HCT116 (cell line): ENCODE measurements around the gene FAM78B. TPM values are rescaled to one million over a fixed set of nuclear protein-coding genes. Genes with fewer than 3 reads are reported as not detected.

ENCODE experiments used
- ATAC-seq: fragments of 200-7000 bp; cut with Tn5 transposase; 2 replicates; pipeline ENCODE4 v1.9.1; 2020; ENCODE audit warnings: mild to moderate bottlenecking, moderate library complexity
- BruUV-seq: library from RNA; stranded (reverse); fragments of 400-500 nt; replicated peaks from 2 replicates; lab custom pipeline; 2021; lab: Mats Ljungman, UMichigan
- CTCF ChIA-PET: fragments of 300-600 bp; sonication (Branson Sonifier 250); formaldehyde crosslinking; loops from one replicate; lab custom pipeline; 2021; ENCODE audit warnings: antibody characterized with exemption; lab: Charles Lee
- POLR2A ChIA-PET: fragments of 300-600, 350-600 bp; sonication (Branson Sonifier 250); formaldehyde crosslinking; loops from one replicate; lab custom pipeline; 2021; ENCODE audit warnings: antibody characterized with exemption; lab: Charles Lee
- RAD21 ChIA-PET, 2 experiments: fragments of 300-600 bp; sonication (Branson Sonifier 250); formaldehyde crosslinking; loops; one replicate each; lab custom pipeline; 2023; ENCODE audit warnings: low total read pairs in 2 of 2; ENCODE audit not compliant: uncharacterized antibody in 2 of 2, unreplicated experiment in 2 of 2, low non-redundant PET in 1 of 2; lab: Charles Lee
- DNase-seq: peaks from one replicate; pipeline ENCODE4 v3.0.0-alpha.2; 2010; ENCODE audit warnings: low read depth, low spot score
- H2AFZ ChIP-seq: fragments of 200-600 bp; shearing (Covaris generic), sonication (generic); 2 replicates; pipeline ENCODE4 v1.6.1; 2017; ENCODE audit warnings: low read depth, mixed run types, mixed read lengths, antibody characterized with exemption, low read length; ENCODE audit not compliant: poor library complexity, severe bottlenecking
- H3K27ac ChIP-seq: 2 replicates; pipeline ENCODE4 v1.5.1; 2012; ENCODE audit warnings: low read depth, low read length
- H3K27me3 ChIP-seq: fragments of 200-600 bp; sonication (generic); 2 replicates; pipeline ENCODE4 v1.6.1; 2016; ENCODE audit warnings: mixed run types, low read length, mixed read lengths; ENCODE audit not compliant: insufficient read depth
- H3K36me3 ChIP-seq, 2 experiments: fragments of 200-500 bp in 1 of 2; fragments of 200-600 bp in 1 of 2; sonication (Bioruptor generic) in 1 of 2; sonication (generic) in 1 of 2; 2 replicates each; pipeline versions ENCODE4 v1.5.1 to v1.6.1; 2014 to 2016; ENCODE audit warnings: low read length in 2 of 2, inconsistent platforms in 1 of 2, mixed read lengths in 1 of 2, mixed run types in 1 of 2; ENCODE audit not compliant: insufficient read depth in 2 of 2, control insufficient read depth in 1 of 2
- H3K4me1 ChIP-seq, 2 experiments: fragments of 200-600 bp in 1 of 2; sonication (generic) in 1 of 2; 2 replicates each; pipeline versions ENCODE4 v1.5.1 to v1.6.1; 2012 to 2017; ENCODE audit warnings: low read length in 2 of 2, inconsistent platforms in 1 of 2, mild to moderate bottlenecking in 1 of 2, mixed read lengths in 1 of 2, mixed run types in 1 of 2, moderate library complexity in 1 of 2; ENCODE audit not compliant: insufficient read depth in 2 of 2, control insufficient read depth in 1 of 2
- H3K4me2 ChIP-seq: fragments of 200-600 bp; sonication (generic); 2 replicates; pipeline ENCODE4 v1.6.1; 2017; ENCODE audit warnings: mixed run types, low read length, mixed read lengths
- H3K4me3 ChIP-seq, 2 experiments: fragments of 200-600 bp in 1 of 2; sonication (generic) in 1 of 2; replicated peaks in 1 of 2; 2 replicates each; pipeline ENCODE4 v1.5.1; 2011 to 2016; ENCODE audit warnings: low read length in 2 of 2, control low read depth in 1 of 2, low read depth in 1 of 2, mild to moderate bottlenecking in 1 of 2, mixed read lengths in 1 of 2, mixed run types in 1 of 2
- H3K79me2 ChIP-seq: fragments of 200-600 bp; sonication (generic); 2 replicates; pipeline ENCODE4 v1.6.1; 2017; ENCODE audit warnings: mild to moderate bottlenecking, mixed run types, low read length, moderate library complexity, mixed read lengths; ENCODE audit not compliant: insufficient read depth
- H3K9ac ChIP-seq: fragments of 200-600 bp; sonication (generic); 2 replicates; pipeline ENCODE4 v1.6.1; 2016; ENCODE audit warnings: low read length, mixed read lengths
- H3K9me2 ChIP-seq: fragments of 200-600 bp; sonication (generic), shearing (Covaris generic); 2 replicates; pipeline ENCODE4 v1.6.1; 2017; ENCODE audit warnings: mixed run types, mild to moderate bottlenecking, moderate library complexity; ENCODE audit not compliant: insufficient read depth
- H3K9me3 ChIP-seq, 2 experiments: fragments of 200-500 bp in 1 of 2; fragments of 200-600 bp in 1 of 2; sonication (Bioruptor generic) in 1 of 2; sonication (generic) in 1 of 2; 2 replicates each; pipeline ENCODE4 v1.6.1; 2014 to 2017; ENCODE audit warnings: low read length in 2 of 2, mixed read lengths in 2 of 2, inconsistent platforms in 1 of 2, low read depth in 1 of 2, mild to moderate bottlenecking in 1 of 2, mixed run types in 1 of 2, moderate library complexity in 1 of 2; ENCODE audit not compliant: control insufficient read depth in 1 of 2, insufficient read depth in 1 of 2
- H4K20me1 ChIP-seq: fragments of 200-600 bp; sonication (generic), shearing (Covaris generic); 2 replicates; pipeline ENCODE4 v1.6.1; 2017; ENCODE audit warnings: mixed run types, mild to moderate bottlenecking, moderate library complexity; ENCODE audit not compliant: insufficient read depth
- EZH2phosphoT487 ChIP-seq: fragments of 200-600 bp; IDR thresholded peaks from 2 replicates; pipeline ENCODE4 v1.6.1; 2018; ENCODE audit warnings: antibody characterized with exemption, borderline replicate concordance
- POLR2AphosphoS5 ChIP-seq: IDR thresholded peaks from 2 replicates; pipeline ENCODE4 v1.6.1; 2011; ENCODE audit warnings: mild to moderate bottlenecking, low read depth, low read length, moderate library complexity
- RAD21 ChIP-seq: IDR thresholded peaks from 2 replicates; pipeline ENCODE4 v1.6.1; 2012; ENCODE audit warnings: low read depth, mild to moderate bottlenecking
- SRF ChIP-seq: IDR thresholded peaks from 2 replicates; pipeline ENCODE4 v1.6.1; 2012; ENCODE audit warnings: low read depth
- YY1 ChIP-seq: IDR thresholded peaks from 2 replicates; pipeline ENCODE4 v1.6.1; 2011; ENCODE audit warnings: low read length, low read depth, moderate library complexity, mild to moderate bottlenecking; ENCODE audit not compliant: insufficient replicate concordance; ENCODE audit errors: extremely low read depth
- ZFX ChIP-seq: fragments of 450-650 bp; IDR thresholded peaks from 2 replicates; pipeline ENCODE4 v1.6.1; 2017
- intact Hi-C: fragments of 100-400 bp; cut with micrococcal nuclease; formaldehyde crosslinking; loops from 2 replicates; pipeline ENCODE4 v1.10.0; 2022
- total RNA-seq: library from RNA; stranded (reverse); gene quantifications from one replicate; pipeline ENCODE4 v1.2.1, GENCODE V29; 2021; ENCODE audit not compliant: unreplicated experiment
- TF ChIP-seq, protein P1 (sequence below): IDR thresholded peaks from 2 replicates; pipeline ENCODE4 v1.6.1; 2012
- TF ChIP-seq, protein P2 (sequence below): IDR thresholded peaks from 2 replicates; pipeline ENCODE4 v1.6.1; 2012
- TF ChIP-seq, protein P3 (sequence below): IDR thresholded peaks from 2 replicates; pipeline ENCODE4 v1.6.1; 2012; ENCODE audit warnings: low read depth

Gene FAM78B
- total RNA-seq, 1 experiment from 2014 or later, result 1.4 TPM

DNA sequence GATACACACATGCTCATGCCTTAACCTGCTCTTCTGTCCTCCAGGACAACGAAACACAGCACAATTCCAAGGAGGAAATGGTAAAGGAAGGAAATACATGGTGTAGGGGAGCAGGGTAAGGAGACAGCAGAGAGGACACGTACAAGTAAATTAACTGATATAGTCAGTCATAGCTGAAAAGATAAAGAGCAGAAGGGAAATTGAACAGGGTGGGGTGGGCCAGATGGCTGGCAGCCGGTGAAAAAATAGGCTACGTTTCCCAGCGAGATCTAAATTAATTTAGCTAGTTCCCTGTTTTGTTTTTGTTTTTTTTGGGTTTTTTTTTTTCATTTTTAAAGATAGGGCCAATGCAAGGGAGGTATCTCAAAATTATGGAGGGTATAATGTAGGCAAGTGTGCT, 109.2 kb downstream of the FAM78B start:
- H3K9me2 ChIP-seq, result no peaks in the 10 kb centered on the region
- no peaks in the 10 kb centered on the region for H3K4me1 ChIP-seq
- no peaks in the 10 kb centered on the region for H4K20me1 ChIP-seq
- no peak overlapping the region for H3K27ac ChIP-seq
- no peaks in the 10 kb centered on the region for H3K79me2 ChIP-seq
- no peak overlapping the region for H3K9ac ChIP-seq
- TF ChIP-seq, protein P1, sequence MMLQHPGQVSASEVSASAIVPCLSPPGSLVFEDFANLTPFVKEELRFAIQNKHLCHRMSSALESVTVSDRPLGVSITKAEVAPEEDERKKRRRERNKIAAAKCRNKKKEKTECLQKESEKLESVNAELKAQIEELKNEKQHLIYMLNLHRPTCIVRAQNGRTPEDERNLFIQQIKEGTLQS, result no peak
- TF ChIP-seq EZH2phosphoT487 (no peak), YY1 (no peak), ZFX (no peak)
- TF ChIP-seq, protein P2, sequence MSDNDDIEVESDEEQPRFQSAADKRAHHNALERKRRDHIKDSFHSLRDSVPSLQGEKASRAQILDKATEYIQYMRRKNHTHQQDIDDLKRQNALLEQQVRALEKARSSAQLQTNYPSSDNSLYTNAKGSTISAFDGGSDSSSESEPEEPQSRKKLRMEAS, result no peak
- no peak for ATAC-seq
- BruUV-seq, result no TSS peak
- no peaks in the 10 kb centered on the region for H3K9me3 ChIP-seq
- CTCF ChIA-PET, result no interaction called here
- no peak overlapping the region for H3K4me3 ChIP-seq
- H3K27me3 ChIP-seq, result peaks cover 35% of the 10 kb centered on the region
- no peak for DNase-seq
- POLR2A ChIA-PET, result no interaction called here
- no peak overlapping the region for H3K4me2 ChIP-seq
- no peak overlapping the region for H2AFZ ChIP-seq
- no peaks in the 10 kb centered on the region for H3K36me3 ChIP-seq
- intact Hi-C loops, result no loop called here
- RAD21 ChIA-PET, result no interaction called here

DNA sequence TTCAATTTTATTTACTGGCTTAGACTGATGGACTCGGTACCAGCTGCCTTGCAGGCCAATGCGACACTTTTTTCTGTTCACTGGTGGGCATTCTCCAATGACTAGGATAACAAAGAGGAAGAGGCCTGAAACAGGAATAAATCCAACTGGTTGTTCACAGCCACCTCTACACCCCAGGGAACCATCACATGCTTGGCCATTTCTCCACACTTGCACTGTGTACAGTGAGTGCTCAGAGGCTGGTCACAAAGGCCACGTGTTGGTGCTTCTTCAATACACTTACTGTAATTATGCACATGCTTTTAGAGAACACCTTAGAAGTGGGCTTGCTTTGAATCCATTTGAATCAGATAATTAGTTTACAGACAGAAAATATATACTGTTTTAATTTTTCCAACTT, 113.4 kb downstream of the FAM78B start:
- TF ChIP-seq, protein P3, sequence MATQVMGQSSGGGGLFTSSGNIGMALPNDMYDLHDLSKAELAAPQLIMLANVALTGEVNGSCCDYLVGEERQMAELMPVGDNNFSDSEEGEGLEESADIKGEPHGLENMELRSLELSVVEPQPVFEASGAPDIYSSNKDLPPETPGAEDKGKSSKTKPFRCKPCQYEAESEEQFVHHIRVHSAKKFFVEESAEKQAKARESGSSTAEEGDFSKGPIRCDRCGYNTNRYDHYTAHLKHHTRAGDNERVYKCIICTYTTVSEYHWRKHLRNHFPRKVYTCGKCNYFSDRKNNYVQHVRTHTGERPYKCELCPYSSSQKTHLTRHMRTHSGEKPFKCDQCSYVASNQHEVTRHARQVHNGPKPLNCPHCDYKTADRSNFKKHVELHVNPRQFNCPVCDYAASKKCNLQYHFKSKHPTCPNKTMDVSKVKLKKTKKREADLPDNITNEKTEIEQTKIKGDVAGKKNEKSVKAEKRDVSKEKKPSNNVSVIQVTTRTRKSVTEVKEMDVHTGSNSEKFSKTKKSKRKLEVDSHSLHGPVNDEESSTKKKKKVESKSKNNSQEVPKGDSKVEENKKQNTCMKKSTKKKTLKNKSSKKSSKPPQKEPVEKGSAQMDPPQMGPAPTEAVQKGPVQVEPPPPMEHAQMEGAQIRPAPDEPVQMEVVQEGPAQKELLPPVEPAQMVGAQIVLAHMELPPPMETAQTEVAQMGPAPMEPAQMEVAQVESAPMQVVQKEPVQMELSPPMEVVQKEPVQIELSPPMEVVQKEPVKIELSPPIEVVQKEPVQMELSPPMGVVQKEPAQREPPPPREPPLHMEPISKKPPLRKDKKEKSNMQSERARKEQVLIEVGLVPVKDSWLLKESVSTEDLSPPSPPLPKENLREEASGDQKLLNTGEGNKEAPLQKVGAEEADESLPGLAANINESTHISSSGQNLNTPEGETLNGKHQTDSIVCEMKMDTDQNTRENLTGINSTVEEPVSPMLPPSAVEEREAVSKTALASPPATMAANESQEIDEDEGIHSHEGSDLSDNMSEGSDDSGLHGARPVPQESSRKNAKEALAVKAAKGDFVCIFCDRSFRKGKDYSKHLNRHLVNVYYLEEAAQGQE, result no peak
- TF ChIP-seq ZFX, result no peak
- TF ChIP-seq RAD21, result no peak
- TF ChIP-seq, protein P1, result no peak
- TF ChIP-seq SRF, result no peak
- TF ChIP-seq POLR2AphosphoS5, result no peak
- TF ChIP-seq, all 23 proteins: peak for 0
- no peaks in the 10 kb centered on the region for H3K79me2 ChIP-seq
- RAD21 ChIA-PET, result no interaction called here
- no peaks in the 10 kb centered on the region for H3K9me3 ChIP-seq
- intact Hi-C loops, result no loop called here
- no peaks in the 10 kb centered on the region for H3K4me1 ChIP-seq
- no peak overlapping the region for H3K4me3 ChIP-seq
- H3K36me3 ChIP-seq, result no peaks in the 10 kb centered on the region
- no TSS peak for BruUV-seq
- H4K20me1 ChIP-seq, result no peaks in the 10 kb centered on the region
- ATAC-seq (no peak), DNase-seq (no peak)
- POLR2A ChIA-PET, result no interaction called here
- no peak overlapping the region for H3K4me2 ChIP-seq
- H3K27me3 ChIP-seq, result peaks cover 69% of the 10 kb centered on the region
- H3K9me2 ChIP-seq, result no peaks in the 10 kb centered on the region
- no peak overlapping the region for H3K9ac ChIP-seq
- H2AFZ ChIP-seq, result no peak overlapping the region
- CTCF ChIA-PET, result no interaction called here
- H3K27ac ChIP-seq, result no peak overlapping the region
